ENCODE measurements around the gene OPTN.

DNA sequence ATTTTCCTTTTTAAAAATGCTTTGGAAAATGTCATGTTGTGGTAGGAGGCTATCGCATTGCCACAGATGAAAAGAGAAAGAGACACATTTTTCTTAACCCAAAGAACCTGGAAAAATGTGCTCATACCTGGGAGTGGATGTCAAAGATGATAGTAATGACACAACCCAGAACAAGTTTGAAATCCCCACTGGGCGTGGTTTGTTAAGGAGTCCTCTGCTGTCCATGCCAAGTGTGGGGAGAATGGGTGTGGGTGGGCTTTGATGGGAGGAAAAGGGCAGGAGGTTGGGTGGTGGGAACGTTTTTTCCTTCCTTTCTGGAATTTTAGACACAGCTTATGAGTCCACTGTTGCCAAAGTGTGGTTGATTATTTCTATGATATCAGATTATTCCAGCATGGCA, 10.9 kb downstream of the OPTN start:
- no peak for TF ChIP-seq SIX5 (IDR thresholded peaks at IDR 0.05; ENCODE audit: low read depth, low read length)
- no peak for TF ChIP-seq CHD2 (IDR thresholded peaks at IDR 0.05; ENCODE audit: low read length)
- TF ChIP-seq, protein P1, sequence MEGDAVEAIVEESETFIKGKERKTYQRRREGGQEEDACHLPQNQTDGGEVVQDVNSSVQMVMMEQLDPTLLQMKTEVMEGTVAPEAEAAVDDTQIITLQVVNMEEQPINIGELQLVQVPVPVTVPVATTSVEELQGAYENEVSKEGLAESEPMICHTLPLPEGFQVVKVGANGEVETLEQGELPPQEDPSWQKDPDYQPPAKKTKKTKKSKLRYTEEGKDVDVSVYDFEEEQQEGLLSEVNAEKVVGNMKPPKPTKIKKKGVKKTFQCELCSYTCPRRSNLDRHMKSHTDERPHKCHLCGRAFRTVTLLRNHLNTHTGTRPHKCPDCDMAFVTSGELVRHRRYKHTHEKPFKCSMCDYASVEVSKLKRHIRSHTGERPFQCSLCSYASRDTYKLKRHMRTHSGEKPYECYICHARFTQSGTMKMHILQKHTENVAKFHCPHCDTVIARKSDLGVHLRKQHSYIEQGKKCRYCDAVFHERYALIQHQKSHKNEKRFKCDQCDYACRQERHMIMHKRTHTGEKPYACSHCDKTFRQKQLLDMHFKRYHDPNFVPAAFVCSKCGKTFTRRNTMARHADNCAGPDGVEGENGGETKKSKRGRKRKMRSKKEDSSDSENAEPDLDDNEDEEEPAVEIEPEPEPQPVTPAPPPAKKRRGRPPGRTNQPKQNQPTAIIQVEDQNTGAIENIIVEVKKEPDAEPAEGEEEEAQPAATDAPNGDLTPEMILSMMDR (IDR thresholded peaks at IDR 0.05; ENCODE audit: control extremely low read depth in 1 of 3, insufficient read depth in 1 of 3, low read depth in 1 of 3, low read length in 3 of 3), result no peak
- TF ChIP-seq, protein P2, sequence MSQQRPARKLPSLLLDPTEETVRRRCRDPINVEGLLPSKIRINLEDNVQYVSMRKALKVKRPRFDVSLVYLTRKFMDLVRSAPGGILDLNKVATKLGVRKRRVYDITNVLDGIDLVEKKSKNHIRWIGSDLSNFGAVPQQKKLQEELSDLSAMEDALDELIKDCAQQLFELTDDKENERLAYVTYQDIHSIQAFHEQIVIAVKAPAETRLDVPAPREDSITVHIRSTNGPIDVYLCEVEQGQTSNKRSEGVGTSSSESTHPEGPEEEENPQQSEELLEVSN (IDR thresholded peaks at IDR 0.05), result no peak
- TF ChIP-seq EZH2 (IDR thresholded peaks at IDR 0.05; ENCODE audit: low read depth, low read length, severe bottlenecking), result no peak
- no peak for TF ChIP-seq TBP (IDR thresholded peaks at IDR 0.05; ENCODE audit: low read depth, low read length)
- TF ChIP-seq POLR2AphosphoS5 (IDR thresholded peaks at IDR 0.05; ENCODE audit: low read depth, low read length), result no peak
- TF ChIP-seq, protein P3, sequence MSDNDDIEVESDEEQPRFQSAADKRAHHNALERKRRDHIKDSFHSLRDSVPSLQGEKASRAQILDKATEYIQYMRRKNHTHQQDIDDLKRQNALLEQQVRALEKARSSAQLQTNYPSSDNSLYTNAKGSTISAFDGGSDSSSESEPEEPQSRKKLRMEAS (IDR thresholded peaks at IDR 0.05), result no peak
- no peak for TF ChIP-seq RAD21 (IDR thresholded peaks at IDR 0.05 in 1 of 2, conservative IDR thresholded peaks at IDR 0.05 in 1 of 2; ENCODE audit: low read depth in 2 of 2, low read length in 2 of 2)
- TF ChIP-seq CREB1 (IDR thresholded peaks at IDR 0.05), result no peak

Data from H1 (cell line).